Astrocyte (in vitro differentiated cells and primary cell): ENCODE measurements around the gene CIB4. TPM values are rescaled to one million over a fixed set of nuclear protein-coding genes. Genes with fewer than 3 reads are reported as not detected.
"Not testable (repeated sequence)": the region's sequence is repeated elsewhere in the genome, so short reads cannot be mapped to it uniquely, and the experiment has no call there.

Experiments
- DNase-seq: peaks from one replicate; pipeline ENCODE4 v3.0.0-alpha.2; 2010; ENCODE audit warnings: low read depth
- FAIRE-seq: peaks from 2 replicates; lab custom pipeline; 2011; peaks lifted over from hg19 to GRCh38; lab: Jason Lieb, UNC
- H2AFZ ChIP-seq: 2 replicates; pipeline ENCODE4 v1.6.0; 2012; ENCODE audit warnings: low read depth, low read length, inconsistent platforms
- H3K27ac ChIP-seq: 2 replicates; pipeline ENCODE4 v1.5.1; 2011; ENCODE audit warnings: low read depth, low read length, inconsistent platforms
- H3K27me3 ChIP-seq: 2 replicates; pipeline ENCODE4 v1.6.0; 2011; ENCODE audit warnings: low read length, inconsistent platforms; ENCODE audit not compliant: insufficient read depth
- H3K36me3 ChIP-seq: 2 replicates; pipeline ENCODE4 v1.5.1; 2011; ENCODE audit warnings: low read length, inconsistent platforms; ENCODE audit not compliant: insufficient read depth
- H3K4me1 ChIP-seq: 2 replicates; pipeline ENCODE4 v1.5.1; 2011; ENCODE audit warnings: low read length, inconsistent platforms; ENCODE audit not compliant: insufficient read depth
- H3K4me2 ChIP-seq: 2 replicates; pipeline ENCODE4 v1.6.0; 2012; ENCODE audit warnings: low read length, inconsistent platforms
- H3K4me3 ChIP-seq: 2 replicates; pipeline ENCODE4 v1.5.1; 2011; ENCODE audit warnings: low read depth, mild to moderate bottlenecking, low read length, inconsistent platforms; ENCODE audit not compliant: insufficient read depth
- H3K79me2 ChIP-seq: 2 replicates; pipeline ENCODE4 v1.6.0; 2012; ENCODE audit warnings: mild to moderate bottlenecking, low read length, inconsistent platforms; ENCODE audit not compliant: insufficient read depth
- H3K9ac ChIP-seq: 2 replicates; pipeline ENCODE4 v1.6.0; 2012; ENCODE audit warnings: mild to moderate bottlenecking, low read length, inconsistent platforms
- H3K9me3 ChIP-seq: 2 replicates; pipeline ENCODE4 v1.5.1; 2012; ENCODE audit warnings: low read depth, mild to moderate bottlenecking, low read length, inconsistent platforms; ENCODE audit not compliant: insufficient read depth
- H4K20me1 ChIP-seq: 2 replicates; pipeline ENCODE4 v1.6.0; 2012; ENCODE audit warnings: low read length, inconsistent platforms; ENCODE audit not compliant: insufficient read depth
- H3K27ac Mint-ChIP-seq: one replicate; pipeline ENCODE4 v1.8.0; 2021; ENCODE audit warnings: mild to moderate bottlenecking, mixed read lengths; ENCODE audit not compliant: unreplicated experiment
- H3K27me3 Mint-ChIP-seq: one replicate; pipeline ENCODE4 v1.8.0; 2021; ENCODE audit warnings: low read depth, mixed read lengths; ENCODE audit not compliant: unreplicated experiment
- H3K36me3 Mint-ChIP-seq: one replicate; pipeline ENCODE4 v1.8.0; 2021; ENCODE audit warnings: low read depth, mixed read lengths; ENCODE audit not compliant: unreplicated experiment
- H3K4me1 Mint-ChIP-seq: one replicate; pipeline ENCODE4 v1.8.0; 2021; ENCODE audit warnings: low read depth, mixed read lengths; ENCODE audit not compliant: unreplicated experiment
- H3K4me3 Mint-ChIP-seq: one replicate; pipeline ENCODE4 v1.8.0; 2021; ENCODE audit warnings: mild to moderate bottlenecking, moderate library complexity, mixed read lengths; ENCODE audit not compliant: unreplicated experiment
- H3K9me3 Mint-ChIP-seq: one replicate; pipeline ENCODE4 v1.8.0; 2021; ENCODE audit warnings: mild to moderate bottlenecking, mixed read lengths; ENCODE audit not compliant: unreplicated experiment
- CTCF ChIP-seq: IDR thresholded peaks from 2 replicates; pipeline ENCODE4 v1.5.1; 2011; ENCODE audit warnings: low read depth, mild to moderate bottlenecking, inconsistent platforms, low read length, moderate library complexity; ENCODE audit not compliant: insufficient read depth
- EZH2 ChIP-seq: IDR thresholded peaks from 2 replicates; pipeline ENCODE4 v1.6.1; 2012; ENCODE audit warnings: mild to moderate bottlenecking, low read length, inconsistent platforms; ENCODE audit not compliant: insufficient read depth
- total RNA-seq: library from RNA; stranded (reverse); gene quantifications from 2 replicates; pipeline ENCODE4 v1.2.1, GENCODE V29; 2021

CIB4 gene
- total RNA-seq, 1 donor from 2014 or later: not detected

- DNase-seq (no peak), FAIRE-seq (no peak)
- Histone ChIP-seq H3K27me3 (peaks cover 70% of the 10 kb centered on the region), H4K20me1 (no peaks in the 10 kb centered on the region), H3K4me2 (no peak overlapping the region), H3K4me3 (no peak overlapping the region), H3K9ac (no peak overlapping the region), H3K4me1 (peaks cover under 1% of the 10 kb centered on the region), H3K27ac (no peak overlapping the region), H3K79me2 (no peaks in the 10 kb centered on the region), H2AFZ (no peak overlapping the region), H3K9me3 (no peaks in the 10 kb centered on the region), H3K36me3 (no peaks in the 10 kb centered on the region)
- H3K27me3 Mint-ChIP-seq: peaks cover 84% of the 10 kb centered on the region
- no peak overlapping the region for H3K27ac Mint-ChIP-seq
- no peak overlapping the region for H3K4me3 Mint-ChIP-seq
- peaks cover 6% of the 10 kb centered on the region for H3K36me3 Mint-ChIP-seq
- peaks cover 3% of the 10 kb centered on the region for H3K9me3 Mint-ChIP-seq
- no peak for TF ChIP-seq EZH2
- TF ChIP-seq CTCF: no peak
- H3K4me1 Mint-ChIP-seq: peaks cover 2% of the 10 kb centered on the region
These were observed 72.9 kb downstream of the CIB4 start for GRCh38 chr2:26568076-26568890.

GRCh38 chr2:26567534-26567933 is 73.6 kb downstream of the CIB4 start:
- FAIRE-seq (no peak), DNase-seq (no peak)
- peaks cover 3% of the 10 kb centered on the region for H3K9me3 Mint-ChIP-seq
- peaks cover 6% of the 10 kb centered on the region for H3K36me3 Mint-ChIP-seq
- Histone ChIP-seq H3K27me3 (peaks cover 73% of the 10 kb centered on the region), H3K79me2 (no peaks in the 10 kb centered on the region), H3K4me2 (no peak overlapping the region), H4K20me1 (no peaks in the 10 kb centered on the region), H3K9me3 (no peaks in the 10 kb centered on the region), H2AFZ (no peak overlapping the region), H3K9ac (no peak overlapping the region), H3K4me3 (no peak overlapping the region), H3K4me1 (peaks cover 8% of the 10 kb centered on the region), H3K36me3 (no peaks in the 10 kb centered on the region), H3K27ac (no peak overlapping the region)
- peaks cover 82% of the 10 kb centered on the region for H3K27me3 Mint-ChIP-seq
- TF ChIP-seq CTCF (no peak), EZH2 (no peak)
- H3K4me1 Mint-ChIP-seq: peaks cover 2% of the 10 kb centered on the region
- H3K27ac Mint-ChIP-seq: no peak overlapping the region
- H3K4me3 Mint-ChIP-seq: no peak overlapping the region

GRCh38 chr2:26566731-26567130 is 74.4 kb downstream of the CIB4 start:
- not testable (repeated sequence) for H3K4me3 Mint-ChIP-seq, H3K36me3 Mint-ChIP-seq, H3K4me2 ChIP-seq, H3K9me3 Mint-ChIP-seq, H3K4me3 ChIP-seq, DNase-seq, H3K9me3 ChIP-seq, H2AFZ ChIP-seq, FAIRE-seq, H3K27ac ChIP-seq, H3K79me2 ChIP-seq, H3K36me3 ChIP-seq, H3K9ac ChIP-seq, H3K27ac Mint-ChIP-seq, H3K4me1 Mint-ChIP-seq, H4K20me1 ChIP-seq
- Histone ChIP-seq H3K27me3 (peaks cover 72% of the 10 kb centered on the region), H3K4me1 (peaks cover 14% of the 10 kb centered on the region)
- H3K27me3 Mint-ChIP-seq: peaks cover 82% of the 10 kb centered on the region
